ENCODE data around the gene FN1. TPM values are rescaled to one million over a fixed set of nuclear protein-coding genes. Genes with fewer than 3 reads are reported as not detected.

Gene FN1
- total and polyA plus RNA-seq, 12 donors, result 67.8 to 888 (median 136) TPM

DNA sequence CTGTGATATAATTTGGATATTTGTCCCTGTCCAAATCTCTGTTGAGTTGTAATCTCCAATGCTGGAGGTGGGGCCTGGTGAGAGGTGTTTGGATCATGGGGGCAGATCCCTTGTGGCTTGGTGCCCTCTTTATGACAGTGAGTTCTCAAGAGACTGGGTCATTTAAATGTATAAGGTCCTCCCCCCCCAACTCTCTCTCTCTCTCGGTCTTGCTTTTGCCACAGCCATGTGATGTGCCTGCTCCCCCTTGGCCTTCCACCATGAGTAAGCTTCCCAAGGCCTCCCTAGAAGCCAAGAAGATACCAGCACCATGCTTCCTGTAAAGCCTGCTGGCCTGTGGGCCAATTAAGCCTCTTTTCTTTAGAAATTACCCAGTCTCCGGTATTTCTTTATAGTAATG is 58.6 kb downstream of the FN1 start:
- ATAC-seq (no peak), DNase-seq (no peak)
- Histone ChIP-seq H3K36me3 (peaks cover 0 to 100% (median 25%) of the 10 kb centered on the region in 9 donors), H3K9me3 (no peaks in the 10 kb centered on the region), H3K27me3 (no peaks in the 10 kb centered on the region), H3K4me3 (no peak overlapping the region), H3K4me1 (no peaks in the 10 kb centered on the region), H3K27ac (no peak overlapping the region)
- intact Hi-C loops (cut with DNase I), result no loop called here
- TF ChIP-seq, protein P1, sequence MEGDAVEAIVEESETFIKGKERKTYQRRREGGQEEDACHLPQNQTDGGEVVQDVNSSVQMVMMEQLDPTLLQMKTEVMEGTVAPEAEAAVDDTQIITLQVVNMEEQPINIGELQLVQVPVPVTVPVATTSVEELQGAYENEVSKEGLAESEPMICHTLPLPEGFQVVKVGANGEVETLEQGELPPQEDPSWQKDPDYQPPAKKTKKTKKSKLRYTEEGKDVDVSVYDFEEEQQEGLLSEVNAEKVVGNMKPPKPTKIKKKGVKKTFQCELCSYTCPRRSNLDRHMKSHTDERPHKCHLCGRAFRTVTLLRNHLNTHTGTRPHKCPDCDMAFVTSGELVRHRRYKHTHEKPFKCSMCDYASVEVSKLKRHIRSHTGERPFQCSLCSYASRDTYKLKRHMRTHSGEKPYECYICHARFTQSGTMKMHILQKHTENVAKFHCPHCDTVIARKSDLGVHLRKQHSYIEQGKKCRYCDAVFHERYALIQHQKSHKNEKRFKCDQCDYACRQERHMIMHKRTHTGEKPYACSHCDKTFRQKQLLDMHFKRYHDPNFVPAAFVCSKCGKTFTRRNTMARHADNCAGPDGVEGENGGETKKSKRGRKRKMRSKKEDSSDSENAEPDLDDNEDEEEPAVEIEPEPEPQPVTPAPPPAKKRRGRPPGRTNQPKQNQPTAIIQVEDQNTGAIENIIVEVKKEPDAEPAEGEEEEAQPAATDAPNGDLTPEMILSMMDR (IDR thresholded peaks at IDR 0.05), result no peak
- WGBS, 2 donors, result 90 to 94% methylated on average over 2 of the region's 2 CpGs

DNA sequence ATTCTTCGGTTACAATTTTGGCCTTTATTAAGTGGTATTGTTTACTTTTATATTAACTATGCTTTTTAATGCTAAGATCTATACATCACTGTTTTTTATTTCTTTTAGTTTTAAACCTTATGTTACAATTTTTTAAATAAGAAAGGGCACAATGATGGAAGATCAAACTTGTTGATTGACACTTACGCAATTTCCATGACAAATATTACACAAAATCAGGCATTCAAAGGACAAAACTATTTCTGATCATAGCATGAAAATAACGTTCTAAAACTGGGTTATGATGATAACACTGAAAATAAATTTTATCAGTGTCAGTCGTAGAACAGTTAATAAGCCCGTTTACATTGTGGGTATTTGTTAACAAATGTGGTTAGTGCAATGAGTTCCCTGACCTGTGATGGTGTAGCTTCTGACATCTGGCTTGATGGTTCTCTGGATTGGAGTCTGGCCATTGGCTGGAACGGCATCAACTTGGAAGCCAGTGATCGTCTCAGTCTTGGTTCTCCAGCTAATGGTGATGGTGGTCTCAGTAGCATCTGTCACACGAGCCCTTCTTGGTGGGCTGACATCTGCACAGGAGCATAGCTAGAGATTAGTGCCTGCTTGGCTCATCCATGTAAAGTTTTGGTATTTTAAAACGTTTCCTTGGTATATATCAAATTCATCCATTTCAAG is 59.6 kb downstream of the FN1 start:
- peaks cover 0 to 100% (median 24%) of the 10 kb centered on the region in 9 donors for H3K36me3 ChIP-seq
- no peaks in the 10 kb centered on the region for H3K9me3 ChIP-seq
- no peak overlapping the region for H3K27ac ChIP-seq
- TF ChIP-seq, protein P1 (IDR thresholded peaks at IDR 0.05), result no peak
- WGBS, 2 donors, result 87 to 89% methylated on average over 9 of the region's 9 CpGs
- intact Hi-C loops (cut with DNase I), result loop anchor here in 1 of 10 donors (1.0 kb wide), 1 partner anchor 9 kb away; no protein-coding TSS in a partner anchor
- H3K4me1 ChIP-seq, result no peaks in the 10 kb centered on the region
- H3K4me3 ChIP-seq, result no peak overlapping the region
- no peaks in the 10 kb centered on the region for H3K27me3 ChIP-seq
- no peak for DNase-seq
- ATAC-seq, result no peak

DNA sequence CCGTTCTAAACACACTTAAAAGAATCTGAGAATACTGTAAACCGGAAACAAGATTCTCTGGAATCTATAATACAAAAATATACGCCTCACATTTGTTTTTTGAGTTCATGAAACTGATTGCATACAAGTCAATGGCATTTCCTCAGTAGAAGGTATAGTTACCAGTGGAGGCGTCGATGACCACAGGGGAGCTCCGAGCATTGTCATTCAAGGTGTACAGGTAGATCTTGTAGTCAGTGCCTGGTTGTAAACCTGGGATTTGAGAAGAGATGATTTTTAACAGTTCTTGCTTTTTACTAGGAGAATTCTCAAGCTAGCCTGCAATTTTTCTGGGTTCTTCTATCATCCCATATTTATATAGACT is 60.4 kb downstream of the FN1 start:
- DNase-seq (no peak), ATAC-seq (no peak)
- peaks cover 0 to 100% (median 16%) of the 10 kb centered on the region in 9 donors for H3K36me3 ChIP-seq
- 94 to 97% methylated on average over 6 of the region's 6 CpGs for WGBS, 2 donors
- TF ChIP-seq, protein P1 (IDR thresholded peaks at IDR 0.05), result no peak
- H3K9me3 ChIP-seq, result no peaks in the 10 kb centered on the region
- no peaks in the 10 kb centered on the region for H3K4me1 ChIP-seq
- H3K27me3 ChIP-seq, result no peaks in the 10 kb centered on the region
- H3K4me3 ChIP-seq, result no peak overlapping the region
- H3K27ac ChIP-seq, result no peak overlapping the region
- intact Hi-C loops (cut with DNase I), result no loop called here

DNA sequence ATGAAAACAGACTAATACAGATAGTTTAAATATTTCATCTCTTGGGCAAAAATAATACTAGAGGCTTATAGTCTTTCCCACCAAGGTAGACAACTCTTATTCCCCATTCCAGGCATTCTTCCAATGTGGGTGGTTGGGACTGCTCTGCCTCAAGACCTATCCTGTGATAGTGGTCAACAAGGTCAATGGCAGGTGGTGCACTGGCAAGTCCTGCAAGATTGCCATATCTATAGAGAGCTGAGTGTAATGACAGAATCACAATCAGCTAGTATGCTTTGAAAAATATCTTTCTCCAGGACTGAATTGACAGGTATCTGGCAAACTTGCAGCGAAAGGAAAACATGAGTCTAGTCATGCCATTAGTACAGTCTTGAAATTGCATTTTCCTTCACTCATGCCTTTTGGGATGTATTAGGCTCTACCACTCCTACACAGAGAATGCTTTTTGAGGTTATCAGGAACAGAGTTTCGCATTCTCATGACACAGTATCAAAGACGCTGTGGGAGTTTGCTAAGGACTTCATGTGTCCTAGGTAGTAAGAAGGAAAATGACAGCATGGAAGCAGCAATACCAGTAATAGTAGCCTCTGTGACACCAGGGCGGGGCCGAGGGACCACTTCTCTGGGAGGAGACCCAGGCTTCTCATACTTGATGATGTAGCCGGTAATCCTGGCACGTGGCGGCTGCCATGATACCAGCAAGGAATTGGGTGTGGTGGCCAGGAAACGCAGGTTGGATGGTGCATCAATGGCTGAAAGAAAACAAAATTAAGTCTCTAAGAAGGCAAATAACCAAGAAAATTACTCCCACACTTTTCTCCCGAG is 61.0 kb downstream of the FN1 start:
- Histone ChIP-seq H3K4me3 (no peak overlapping the region), H3K27ac (no peak overlapping the region), H3K9me3 (no peaks in the 10 kb centered on the region), H3K27me3 (no peaks in the 10 kb centered on the region), H3K36me3 (peaks cover 0 to 100% (median 13%) of the 10 kb centered on the region in 9 donors), H3K4me1 (no peaks in the 10 kb centered on the region)
- ATAC-seq (no peak), DNase-seq (no peak)
- WGBS, 2 donors, result 94 to 97% methylated on average over 10 of the region's 10 CpGs
- TF ChIP-seq, protein P1 (IDR thresholded peaks at IDR 0.05), result no peak
- intact Hi-C loops (cut with DNase I), result no loop called here
